ENCODE measurements around the gene GPI.

DNA sequence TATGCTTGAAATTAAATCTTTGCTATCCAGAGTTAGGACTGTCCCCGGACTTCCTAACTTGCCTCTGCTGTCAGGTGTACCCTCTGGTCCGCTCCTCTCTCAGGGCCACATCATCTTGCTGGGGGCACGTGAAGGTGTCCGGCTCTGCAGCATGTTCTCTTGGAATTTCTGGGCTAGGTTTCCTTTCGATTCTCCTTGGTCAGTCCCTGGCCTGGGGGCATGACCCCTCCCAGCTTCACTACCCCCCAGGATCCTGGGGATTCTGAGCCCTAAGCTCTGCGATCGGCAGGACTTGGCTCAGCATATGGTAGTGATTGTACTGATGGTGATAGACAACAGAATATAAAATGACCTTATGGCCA, 5.1 kb upstream of the GPI start:
- TF ChIP-seq POLR2AphosphoS5 (IDR thresholded peaks at IDR 0.05) (no peak), EP300 (IDR thresholded peaks at IDR 0.05) (no peak), POLR2A (IDR thresholded peaks at IDR 0.05) (no peak)
- TF ChIP-seq, protein P1, sequence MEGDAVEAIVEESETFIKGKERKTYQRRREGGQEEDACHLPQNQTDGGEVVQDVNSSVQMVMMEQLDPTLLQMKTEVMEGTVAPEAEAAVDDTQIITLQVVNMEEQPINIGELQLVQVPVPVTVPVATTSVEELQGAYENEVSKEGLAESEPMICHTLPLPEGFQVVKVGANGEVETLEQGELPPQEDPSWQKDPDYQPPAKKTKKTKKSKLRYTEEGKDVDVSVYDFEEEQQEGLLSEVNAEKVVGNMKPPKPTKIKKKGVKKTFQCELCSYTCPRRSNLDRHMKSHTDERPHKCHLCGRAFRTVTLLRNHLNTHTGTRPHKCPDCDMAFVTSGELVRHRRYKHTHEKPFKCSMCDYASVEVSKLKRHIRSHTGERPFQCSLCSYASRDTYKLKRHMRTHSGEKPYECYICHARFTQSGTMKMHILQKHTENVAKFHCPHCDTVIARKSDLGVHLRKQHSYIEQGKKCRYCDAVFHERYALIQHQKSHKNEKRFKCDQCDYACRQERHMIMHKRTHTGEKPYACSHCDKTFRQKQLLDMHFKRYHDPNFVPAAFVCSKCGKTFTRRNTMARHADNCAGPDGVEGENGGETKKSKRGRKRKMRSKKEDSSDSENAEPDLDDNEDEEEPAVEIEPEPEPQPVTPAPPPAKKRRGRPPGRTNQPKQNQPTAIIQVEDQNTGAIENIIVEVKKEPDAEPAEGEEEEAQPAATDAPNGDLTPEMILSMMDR (IDR thresholded peaks at IDR 0.05): no peak

All from sigmoid colon (tissue), 4 donors.